Stimulated activated CD4-positive, alpha-beta T cell treated with anti-CD3 and anti-CD28 coated beads, Interleukin-1b, Interleukin-23, amount 100 ng/mL, for 24 hours (primary cell): ENCODE data around the gene SRM.
"Not testable (repeated sequence)": the region's sequence is repeated elsewhere in the genome, so short reads cannot be mapped to it uniquely, and the experiment has no call there.

Experiments used
- DNase-seq, 4 experiments: peaks; one replicate each; pipeline ENCODE4 v3.0.0-alpha.2; 2020; ENCODE audit warnings: low read depth in 4 of 4, low spot score in 1 of 4

Gene SRM

DNA sequence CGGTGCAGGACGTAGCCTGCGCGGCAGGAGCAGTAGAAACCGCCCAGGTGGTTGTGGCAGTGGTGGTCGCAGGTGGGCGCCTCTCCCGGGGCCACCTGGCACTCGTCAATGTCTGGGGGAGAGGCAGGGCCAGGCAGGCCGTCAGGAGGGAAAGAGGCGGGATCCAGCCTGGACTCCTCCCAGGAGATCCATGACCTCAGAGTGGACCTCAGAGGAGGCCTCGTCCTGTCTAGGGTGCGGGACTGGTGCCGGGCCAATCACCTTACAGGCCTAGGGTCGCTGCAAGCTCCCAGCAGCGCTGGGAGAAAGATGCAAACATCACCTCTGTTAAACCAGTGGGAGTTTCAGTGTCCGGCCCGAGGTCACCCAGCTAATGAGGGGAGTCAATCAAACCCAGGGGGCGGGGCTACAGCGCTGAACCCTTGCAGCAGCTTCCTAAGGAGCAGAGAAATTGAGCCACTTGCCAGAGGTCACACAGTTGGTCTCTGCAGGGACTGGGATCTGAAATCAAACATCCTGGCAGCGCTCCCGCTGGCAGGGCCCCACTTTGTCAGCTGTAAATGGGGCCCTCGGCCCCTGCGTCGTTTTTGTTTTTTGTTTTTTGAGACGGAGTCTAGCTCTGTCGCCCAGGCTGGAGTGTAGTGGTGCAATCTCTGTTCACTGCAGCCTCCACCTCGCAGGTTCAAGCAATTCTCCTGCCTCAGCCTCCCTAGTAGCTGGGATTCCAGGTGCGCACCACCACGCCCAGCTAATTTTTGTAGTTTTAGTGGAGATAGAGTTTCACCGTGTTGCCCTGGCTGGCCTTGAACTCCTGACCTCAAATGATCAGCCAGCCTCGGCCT lies 14.2 kb downstream of the SRM start:
- DNase-seq: no peak

DNA sequence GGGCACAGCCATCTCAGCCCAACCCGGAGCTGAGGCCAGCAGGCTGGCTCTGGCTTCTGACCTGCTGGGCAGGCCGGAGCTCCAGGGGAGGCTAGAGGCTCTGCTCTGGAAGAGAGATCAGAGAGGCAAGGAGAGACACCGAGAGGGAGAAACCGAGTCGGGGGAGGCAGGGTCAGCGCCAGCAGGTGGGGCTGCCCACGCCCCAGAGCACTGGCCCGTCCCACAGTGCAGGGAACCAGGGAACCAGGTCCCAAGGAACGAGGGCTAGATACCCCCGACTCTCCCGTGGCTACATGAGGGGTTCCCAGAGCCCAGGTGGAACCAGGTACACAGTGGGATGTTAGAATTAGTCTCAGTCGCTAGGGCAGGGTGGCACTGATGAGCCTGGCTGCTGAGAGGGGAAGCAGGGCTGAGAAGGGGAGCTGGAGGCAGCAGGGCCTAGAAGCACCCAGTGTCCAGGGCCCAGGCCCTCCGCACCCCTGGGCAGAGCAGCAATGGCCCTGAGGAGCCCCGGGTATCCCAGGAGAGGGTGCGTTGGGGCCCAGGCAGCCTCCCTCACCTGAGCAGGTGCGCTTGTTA lies 14.9 kb downstream of the SRM start:
- no peak for DNase-seq

DNA sequence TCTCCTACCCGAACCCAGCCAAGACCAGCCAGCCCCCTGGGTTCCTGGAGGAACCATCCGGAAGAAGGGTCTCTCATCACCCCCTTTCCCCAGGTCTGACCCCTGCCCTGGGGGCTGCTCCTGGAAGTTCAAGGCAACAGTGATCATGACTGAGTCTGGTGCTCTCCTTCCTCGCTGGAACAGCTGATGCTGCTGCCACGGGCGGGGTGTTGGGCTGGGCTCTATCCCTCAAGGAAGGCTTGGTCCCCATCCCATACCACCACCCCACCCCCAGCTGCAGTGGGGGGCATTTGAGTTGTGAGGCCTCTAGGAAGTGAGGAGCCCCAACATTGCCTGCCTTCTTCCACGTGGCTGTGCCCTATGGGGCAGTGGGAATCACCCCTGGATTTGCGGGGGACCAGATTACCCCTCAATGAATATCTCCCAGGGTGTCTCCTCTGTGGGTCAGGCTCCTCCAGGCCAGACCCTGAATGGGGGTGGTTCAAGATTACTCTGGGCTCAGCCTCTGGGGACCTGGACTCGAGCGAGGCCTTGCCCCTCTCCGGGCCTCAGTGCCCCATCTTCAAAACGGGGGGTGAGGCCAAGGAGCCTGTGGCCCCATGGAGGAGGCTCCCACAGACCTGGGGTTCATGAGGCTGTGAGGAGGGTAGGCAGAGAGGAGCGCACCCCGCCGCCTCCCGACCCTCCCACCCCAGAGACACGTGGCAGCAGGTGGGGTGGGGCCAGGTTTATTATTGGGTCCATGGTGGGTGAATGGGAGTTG lies 15.6 kb downstream of the SRM start:
- DNase-seq: no peak

DNA sequence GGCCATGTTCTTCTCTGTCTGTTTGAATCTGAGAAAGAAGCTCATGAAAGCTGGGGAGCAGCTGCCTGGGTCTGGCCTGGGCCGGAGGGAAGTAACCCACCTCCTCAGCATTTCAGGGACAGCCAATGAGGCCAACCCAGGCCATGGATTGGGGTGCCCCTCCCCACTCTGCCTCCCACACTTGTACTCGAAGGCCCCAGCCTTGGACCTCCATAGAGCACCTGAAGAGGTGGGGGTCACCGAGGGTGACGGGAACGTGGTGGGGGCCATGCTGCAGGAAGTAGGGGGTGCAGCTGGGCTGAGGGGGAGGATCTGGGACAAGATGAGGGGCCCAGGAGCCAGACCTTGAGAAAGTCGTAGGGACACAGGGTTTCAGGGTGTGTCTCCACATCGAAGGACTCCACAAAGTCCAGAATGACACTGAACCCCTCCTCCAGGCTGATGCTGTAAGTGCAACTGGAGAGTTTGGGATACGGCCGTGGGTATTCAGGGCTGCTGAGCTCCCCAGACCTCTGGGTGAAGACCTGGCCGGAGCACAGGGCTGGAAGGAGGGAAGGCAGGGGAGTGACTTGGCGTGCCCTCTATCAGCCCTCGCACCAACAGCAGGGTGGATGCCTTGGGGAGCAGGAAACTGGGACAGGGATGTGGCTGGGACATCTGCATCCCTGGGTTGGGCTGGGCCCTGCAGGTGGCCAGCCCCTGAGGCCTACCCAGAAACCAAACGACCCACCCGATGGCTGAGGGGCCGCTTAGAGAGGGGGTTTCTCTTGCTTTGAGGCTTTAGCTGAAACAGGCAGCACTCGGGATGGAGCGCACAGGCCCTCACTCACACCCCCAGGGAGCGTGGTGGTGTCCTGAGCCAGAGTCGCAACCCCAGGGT lies 16.6 kb downstream of the SRM start:
- DNase-seq: no peak

DNA sequence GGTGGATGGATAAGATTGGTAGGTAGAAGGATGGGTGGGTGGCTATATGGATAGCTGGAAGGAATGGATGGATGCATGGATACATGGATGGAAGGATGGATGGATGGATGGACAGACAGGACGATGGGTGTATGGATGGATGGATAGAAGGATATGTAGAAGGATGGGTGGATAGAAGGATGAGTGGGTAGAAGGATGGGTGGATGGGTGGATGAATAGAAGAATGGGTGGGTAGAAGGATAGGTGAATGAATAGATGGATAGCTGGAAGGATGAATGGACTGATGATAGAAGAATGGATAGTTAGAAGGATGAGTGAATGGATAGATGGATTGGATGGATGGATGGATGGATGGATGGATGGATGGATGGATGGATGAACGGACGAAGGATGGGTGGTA lies 17.8 kb downstream of the SRM start:
- no peak for DNase-seq

DNA sequence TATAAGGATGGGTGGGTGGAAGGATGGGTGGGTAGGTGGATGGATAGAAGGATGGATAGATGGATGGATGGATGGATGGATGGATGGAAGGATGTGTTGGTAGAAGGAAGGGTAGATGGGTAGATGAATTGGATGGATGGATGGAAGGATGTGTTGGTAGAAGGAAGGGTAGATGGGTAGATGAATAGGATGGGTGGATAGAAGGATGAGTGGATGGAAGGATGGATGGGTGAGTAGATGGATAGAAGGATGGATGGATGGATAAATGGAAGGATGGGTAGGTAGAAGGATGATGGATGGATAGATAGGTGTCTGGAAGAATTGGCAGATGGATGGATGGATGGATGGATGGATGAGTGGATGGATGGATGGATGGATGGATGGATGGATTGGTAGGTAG lies 18.8 kb downstream of the SRM start:
- DNase-seq: no peak

DNA sequence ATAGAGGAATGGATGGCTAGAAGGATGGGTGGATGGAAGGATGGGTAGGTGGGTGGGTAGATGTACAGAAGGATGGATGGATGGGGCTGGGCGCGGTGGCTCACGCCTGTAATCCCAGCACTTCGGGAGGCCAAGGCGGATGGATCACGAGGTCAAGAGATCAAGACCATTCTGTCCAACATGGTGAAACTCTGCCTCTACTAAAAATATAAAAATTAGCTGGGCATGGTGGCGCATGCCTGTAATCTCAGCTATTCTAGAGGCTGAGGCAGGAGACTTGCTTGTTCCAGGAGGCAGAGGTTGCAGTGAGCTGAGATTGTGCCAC lies 19.8 kb downstream of the SRM start:
- not testable (repeated sequence) for DNase-seq

DNA sequence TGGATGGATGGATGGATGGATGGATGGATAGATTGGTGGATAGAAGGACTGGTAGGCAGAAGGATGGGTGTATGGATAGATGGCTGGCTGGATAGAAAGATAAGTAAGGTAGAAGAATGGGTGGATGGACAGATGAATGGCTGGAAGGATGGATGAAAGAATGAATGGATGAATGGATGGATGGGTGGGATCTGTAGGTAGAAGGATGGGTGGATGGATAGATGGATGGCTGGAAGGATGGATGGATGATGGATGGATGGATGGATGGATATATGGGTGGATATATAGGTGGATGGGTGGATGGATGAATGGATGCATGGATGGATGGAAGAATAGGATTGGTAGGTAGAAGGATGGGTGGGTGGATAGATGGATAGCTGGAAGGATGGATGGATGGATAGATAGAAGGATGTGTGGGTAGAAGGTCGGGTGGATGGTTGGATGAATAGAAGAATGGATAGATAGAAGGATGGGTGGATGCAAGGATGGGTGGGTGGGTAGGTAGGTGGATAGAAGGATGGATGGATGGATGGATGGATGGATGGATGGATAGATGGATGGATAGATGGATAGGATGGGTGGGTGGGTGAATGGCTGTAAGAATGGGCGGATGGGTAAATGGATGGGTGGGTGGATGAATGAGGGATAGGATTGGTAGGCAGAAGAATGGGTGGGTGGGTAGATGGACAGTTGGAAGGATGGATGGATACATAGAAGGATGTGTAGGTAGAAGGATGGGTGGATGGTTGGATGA lies 20.3 kb downstream of the SRM start:
- DNase-seq: no peak

DNA sequence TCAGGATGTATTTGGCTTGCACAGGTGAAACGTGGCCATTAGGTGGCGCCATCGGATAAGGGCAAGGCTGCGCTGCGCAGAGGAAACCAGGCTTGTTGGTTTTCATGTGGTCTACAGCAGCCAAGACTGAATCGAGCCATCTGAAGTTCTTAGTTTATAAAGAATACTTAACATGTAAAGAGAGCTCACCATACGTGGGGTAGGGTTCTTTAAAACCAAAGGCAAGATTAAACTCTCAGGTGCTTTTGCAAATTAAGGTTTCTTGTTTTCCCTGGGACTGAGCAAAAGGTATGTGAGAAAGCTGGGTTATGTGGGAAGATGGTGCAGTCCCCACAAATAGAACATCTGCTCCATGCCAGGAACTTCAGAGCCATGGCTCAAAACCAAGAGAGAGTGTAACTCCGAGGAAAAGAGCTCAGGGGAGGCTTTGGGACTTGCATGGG lies 22.1 kb downstream of the SRM start:
- peak; percentile 78 to 90 (median 86) for DNase-seq

DNA sequence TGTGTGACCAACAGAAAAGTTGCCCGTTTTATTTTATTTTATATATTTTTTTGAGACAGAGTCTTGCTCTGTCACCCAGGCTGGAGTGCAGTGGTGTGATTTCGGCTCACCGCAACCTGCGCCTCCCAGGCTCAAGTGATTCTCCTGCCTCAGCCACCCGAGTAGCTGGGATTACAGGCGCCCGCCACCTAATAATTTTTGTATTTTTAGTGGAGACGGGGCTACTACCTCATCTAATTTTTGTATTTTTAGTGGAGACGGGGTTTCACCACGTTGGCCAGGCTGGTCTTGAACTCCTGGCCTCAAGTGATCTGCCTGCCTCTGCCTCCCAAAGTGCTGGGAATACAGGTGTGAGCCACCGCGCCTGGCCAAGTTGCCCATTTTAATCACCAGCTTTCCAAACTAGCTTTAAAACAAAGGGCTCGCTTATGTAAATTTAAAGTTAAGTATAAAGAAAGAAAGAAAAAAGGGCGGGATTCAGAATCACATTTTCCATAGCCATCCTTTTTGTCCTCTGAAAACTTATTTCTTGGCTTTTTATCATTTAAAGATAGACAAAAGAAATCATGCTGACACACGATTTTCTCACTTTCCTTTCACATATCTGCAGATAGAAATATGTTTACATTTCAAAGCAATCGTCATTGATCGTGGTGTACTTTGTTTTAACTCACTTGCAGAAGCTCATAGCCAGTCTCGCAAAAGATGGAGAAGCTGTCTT lies 22.6 kb downstream of the SRM start:
- not testable (repeated sequence) for DNase-seq

DNA sequence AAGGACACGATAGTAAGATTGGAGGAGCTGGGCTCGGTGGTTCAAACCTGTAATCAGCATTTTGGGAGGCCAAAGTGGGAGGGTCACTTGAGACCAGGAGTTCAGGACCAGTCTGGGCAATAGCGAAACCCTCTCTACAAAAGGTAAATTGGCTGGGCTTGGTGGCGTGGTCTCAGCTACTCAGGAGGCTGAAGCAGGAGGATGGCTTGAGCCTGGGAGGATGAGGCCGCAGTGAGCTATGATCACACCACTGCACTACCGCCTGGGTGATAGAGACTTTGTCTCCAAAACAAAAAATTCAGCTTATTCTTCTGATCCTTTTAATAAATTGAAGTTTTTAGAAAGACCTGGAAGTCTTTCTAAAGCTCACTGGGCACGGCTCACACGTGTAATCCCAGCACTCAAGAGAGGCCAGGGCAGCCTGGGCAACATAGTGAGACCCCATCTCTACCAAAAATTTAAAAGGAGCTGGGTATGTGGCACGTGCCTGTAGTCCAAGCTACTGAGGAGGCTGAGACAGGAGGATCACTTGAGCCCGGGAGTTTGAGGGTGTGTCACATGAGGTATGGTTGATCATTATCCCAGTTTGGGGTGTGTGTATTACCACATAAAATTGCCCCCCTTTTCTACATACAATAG lies 28.1 kb downstream of the SRM start:
- no peak for DNase-seq

DNA sequence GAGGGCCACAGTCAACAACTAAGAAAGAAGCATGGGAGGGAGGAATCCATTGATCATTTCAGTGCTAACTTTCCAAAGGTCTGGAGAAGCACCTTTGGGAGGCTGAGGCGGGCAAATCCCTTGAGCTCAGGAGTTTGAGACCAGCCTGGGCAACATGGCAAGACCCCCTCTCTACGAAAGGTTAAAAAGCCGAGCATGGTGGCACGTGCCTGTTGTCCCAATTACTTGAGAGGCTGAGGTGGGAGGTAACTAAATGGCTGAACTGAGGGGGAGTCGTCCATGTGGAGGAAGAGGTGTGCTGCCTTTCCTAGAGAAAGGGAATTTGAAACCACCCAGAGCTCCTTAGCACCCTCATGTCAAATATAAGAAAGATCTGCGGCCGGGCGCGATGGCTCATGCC lies 29.0 kb downstream of the SRM start:
- no peak for DNase-seq

DNA sequence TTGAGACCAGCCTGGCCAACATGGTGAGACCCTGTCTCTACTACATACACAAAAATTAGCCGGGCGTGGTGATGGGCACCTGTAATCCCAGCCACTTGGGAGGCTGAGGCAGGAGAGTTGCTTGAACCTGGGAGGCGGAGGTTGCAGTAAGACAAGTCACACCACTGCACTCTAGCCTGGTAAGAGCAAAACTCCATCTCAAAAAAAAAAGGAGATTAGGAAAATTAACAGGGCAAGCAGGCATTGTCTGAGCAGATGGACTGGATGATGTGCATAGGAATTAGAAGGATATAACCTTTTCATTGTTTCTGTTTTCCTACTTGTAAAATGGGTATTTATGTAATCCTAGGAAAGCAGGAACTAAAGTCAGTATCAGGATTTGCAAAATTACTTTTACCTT lies 31.8 kb downstream of the SRM start:
- no peak for DNase-seq

DNA sequence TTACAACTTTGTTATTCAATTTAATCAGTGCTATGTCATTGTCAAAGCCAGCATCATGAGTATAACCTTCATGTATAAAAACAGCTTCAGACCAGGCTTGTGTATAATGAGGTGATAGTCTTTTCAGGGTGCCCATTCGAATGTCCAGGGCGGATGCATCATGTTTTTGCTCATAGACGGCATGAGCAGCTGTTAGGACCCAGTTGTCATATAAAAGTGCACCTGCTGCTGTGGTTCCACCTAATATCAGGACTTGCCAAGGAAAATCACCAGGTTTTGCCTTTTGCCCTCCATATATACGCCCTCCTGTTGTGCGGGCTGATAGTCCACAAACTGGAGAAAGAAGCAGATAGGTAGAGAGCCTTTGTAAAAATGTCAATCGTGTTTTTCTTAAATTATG lies 32.5 kb downstream of the SRM start:
- no peak for DNase-seq

DNA sequence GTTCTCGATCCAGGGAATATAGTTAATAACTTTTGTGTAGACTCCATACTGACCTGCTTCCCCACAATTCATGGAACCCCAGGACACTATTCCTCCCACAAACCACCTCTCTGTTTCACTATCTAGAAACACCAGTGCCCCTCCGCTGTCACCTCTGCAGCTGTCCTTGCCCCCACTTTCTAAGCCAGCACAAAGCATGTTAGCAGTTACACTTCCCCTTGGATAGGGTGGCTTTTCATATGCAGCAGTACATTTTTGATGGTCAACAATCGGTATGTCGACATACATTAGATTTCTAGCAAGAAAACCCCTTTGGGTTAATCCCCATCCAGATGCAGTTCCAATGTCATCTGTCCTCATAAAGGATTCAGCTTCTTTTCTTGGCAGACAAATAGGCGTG lies 32.9 kb downstream of the SRM start:
- DNase-seq: no peak

DNA sequence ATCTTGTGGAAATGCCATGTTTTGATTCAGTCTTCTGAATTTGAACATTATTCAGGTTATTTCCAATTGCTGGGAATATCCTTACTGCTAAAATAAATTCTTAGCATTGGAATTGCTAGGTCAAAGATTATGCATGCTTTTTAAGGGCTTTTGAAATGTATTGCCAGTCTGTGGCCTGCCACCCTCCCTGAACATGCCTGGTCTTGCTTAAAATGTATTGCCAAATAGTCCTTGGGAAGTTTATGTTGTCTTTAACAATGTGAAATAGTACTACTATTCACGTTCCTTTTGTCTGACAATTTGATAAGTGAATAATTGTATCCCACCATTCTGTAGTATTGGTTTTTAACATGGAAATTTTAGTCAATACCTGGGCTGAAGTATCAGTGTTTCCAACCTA lies 33.8 kb downstream of the SRM start:
- no peak for DNase-seq

DNA sequence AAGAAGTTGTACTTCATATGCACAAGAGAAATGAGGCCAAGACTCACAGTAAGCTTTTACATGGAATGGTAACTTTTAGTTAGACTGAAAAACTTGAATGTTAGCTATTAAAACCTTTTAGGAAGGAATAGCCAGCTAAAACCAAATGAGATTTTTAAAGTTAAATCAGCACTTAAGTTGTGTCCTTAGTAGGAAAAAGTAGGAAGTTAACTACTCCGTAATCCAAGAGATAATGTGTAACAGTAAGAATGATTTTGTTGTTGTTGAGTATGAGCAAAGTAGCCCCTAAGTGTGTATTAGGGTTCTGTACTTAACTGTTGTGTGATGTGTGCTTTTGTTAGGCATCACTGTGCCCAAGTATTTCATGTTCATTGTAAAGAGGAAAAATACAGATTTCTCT lies 34.2 kb downstream of the SRM start:
- no peak for DNase-seq

DNA sequence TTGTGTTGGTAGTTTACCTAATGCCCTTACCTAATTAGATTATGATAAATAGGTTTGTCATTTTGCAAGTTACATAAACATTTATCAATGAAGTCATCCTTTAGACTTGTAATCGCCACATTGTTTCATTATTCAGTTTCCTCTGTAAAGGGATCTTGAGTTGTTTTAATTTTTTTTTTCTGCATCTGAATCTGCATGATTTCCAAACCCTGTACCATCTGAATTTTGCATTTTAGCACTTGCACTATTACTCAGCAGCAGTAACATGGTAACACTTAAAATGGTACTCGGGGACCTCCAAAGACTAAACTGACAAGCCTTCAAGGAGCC lies 35.0 kb downstream of the SRM start:
- DNase-seq: no peak

DNA sequence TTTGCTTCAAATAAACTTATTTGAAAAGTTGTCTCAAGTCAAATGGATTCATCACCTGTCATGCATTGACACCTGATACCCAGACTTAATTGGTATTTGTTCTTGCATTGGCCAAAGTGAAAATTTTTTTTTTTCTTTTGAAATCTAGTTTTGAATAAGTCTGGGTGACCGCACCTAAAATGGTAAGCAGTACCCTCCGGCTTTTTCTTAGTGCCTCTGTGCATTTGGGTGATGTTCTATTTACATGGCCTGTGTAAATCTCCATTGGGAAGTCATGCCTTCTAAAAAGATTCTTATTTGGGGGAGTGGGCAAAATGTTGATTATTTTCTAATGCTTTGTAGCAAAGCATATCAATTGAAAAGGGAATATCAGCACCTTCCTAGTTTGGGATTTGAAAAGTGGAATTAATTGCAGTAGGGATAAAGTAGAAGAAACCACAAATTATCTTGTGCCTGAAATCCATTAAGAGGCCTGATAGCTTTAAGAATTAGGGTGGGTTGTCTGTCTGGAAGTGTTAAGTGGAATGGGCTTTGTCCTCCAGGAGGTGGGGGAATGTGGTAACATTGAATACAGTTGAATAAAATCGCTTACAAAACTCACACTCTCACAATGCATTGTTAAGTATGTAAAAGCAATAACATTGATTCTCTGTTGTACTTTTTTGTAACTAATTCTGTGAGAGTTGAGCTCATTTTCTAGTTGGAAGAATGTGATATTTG lies 35.5 kb downstream of the SRM start:
- no peak for DNase-seq
